Activated CD8-positive, alpha-beta memory T cell treated with anti-CD3 and anti-CD28 coated beads for 36 hours (primary cell): ENCODE results near the gene DDX56. TPM values are rescaled to one million over a fixed set of nuclear protein-coding genes. Genes with fewer than 3 reads are reported as not detected.

Experiments used
- CTCF ChIA-PET: fragments of 350-600 bp; sonication (Branson Sonifier 250); formaldehyde crosslinking; loops from one replicate; lab custom pipeline; 2021; ENCODE audit warnings: antibody characterized with exemption; lab: Charles Lee
- POLR2A ChIA-PET: fragments of 350-600 bp; sonication (Branson Sonifier 250); formaldehyde crosslinking; loops from one replicate; lab custom pipeline; 2021; ENCODE audit warnings: antibody characterized with exemption; lab: Charles Lee
- total RNA-seq, 2 experiments: library from RNA; stranded (reverse); gene quantifications; one replicate each; pipeline ENCODE4 v1.2.3, GENCODE V29; 2021

Gene DDX56
- total RNA-seq, 2 experiments from 2014 or later = 144 to 155 TPM

DNA sequence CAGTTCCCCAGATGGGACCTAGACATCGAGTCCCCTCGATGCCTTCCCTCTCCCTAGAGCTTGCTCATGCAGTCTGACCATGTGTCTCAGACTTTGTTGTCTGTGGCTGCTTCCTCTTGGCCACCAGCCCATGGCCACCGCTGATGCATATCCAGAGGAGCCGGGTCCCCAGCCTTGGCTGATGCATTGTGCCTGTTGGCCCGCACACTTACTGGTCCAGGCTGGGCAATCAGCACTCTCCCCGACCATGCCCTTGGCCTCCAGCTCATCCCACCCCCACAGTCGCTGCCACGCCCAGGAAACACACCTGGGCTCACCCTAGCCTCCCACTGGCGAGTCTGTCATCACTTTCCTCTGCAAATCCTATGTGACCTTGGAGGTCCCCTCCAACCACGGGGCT is 42.7 kb downstream of the DDX56 start:
- ChIA-PET POLR2A (no interaction called here), CTCF (no interaction called here)

GRCh38 chr7:44524811-44525388 is 48.8 kb downstream of the DDX56 start:
- CTCF ChIA-PET = no interaction called here
- POLR2A ChIA-PET = no interaction called here

GRCh38 chr7:44522315-44522714 is 51.4 kb downstream of the DDX56 start:
- CTCF ChIA-PET = interaction anchor here (1.5 kb wide), 1 partner anchor 13 kb away, joined by 5 read pairs; no protein-coding TSS in a partner anchor
- POLR2A ChIA-PET = no interaction called here

DNA sequence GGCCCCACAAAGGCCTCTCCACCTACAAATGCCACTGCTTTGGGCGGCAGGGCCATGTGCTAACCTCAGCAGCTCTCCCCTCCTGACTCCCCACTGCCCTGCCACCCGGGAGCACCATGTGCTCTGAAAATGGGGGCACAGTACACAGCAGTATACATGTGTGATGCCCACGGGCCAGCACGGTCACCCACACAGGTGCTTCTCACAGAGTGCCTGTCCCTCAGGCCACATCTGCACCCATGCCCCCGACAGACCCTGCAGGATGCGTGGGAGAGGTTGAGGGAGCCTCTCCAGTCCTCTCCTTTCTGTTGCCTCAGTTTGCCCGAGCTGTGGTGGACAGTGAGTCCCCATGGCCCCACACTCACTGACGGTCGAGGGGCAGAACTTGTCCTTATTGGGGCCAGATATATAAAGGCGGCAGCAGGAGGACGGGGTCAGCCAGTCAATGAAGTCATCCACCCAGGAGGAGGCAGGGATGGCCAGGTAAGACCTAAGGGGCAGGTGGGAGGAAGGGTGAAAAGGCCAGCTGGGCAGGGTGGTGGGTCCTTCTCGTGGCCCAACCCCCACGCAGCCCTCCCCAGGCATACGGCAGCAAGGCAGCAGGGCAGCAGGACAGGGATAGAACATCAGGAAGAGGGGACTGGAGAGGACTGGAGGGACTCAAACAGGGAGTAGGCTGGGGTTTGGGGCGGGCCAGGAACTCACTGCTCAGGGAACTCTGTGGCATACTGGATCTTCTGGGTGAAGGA is 52.2 kb downstream of the DDX56 start:
- CTCF ChIA-PET = interaction anchor here (1.5 kb wide), 1 partner anchor 14 kb away, joined by 5 read pairs; no protein-coding TSS in a partner anchor
- POLR2A ChIA-PET = no interaction called here

GRCh38 chr7:44520574-44520973 is 53.1 kb downstream of the DDX56 start:
- CTCF ChIA-PET = no interaction called here

GRCh38 chr7:44519546-44519945 is 54.2 kb downstream of the DDX56 start:
- CTCF ChIA-PET = no interaction called here
- POLR2A ChIA-PET = no interaction called here

More at GRCh38 chr7:44520574-44520973, 53.1 kb downstream of the DDX56 start:
- POLR2A ChIA-PET = no interaction called here

DNA sequence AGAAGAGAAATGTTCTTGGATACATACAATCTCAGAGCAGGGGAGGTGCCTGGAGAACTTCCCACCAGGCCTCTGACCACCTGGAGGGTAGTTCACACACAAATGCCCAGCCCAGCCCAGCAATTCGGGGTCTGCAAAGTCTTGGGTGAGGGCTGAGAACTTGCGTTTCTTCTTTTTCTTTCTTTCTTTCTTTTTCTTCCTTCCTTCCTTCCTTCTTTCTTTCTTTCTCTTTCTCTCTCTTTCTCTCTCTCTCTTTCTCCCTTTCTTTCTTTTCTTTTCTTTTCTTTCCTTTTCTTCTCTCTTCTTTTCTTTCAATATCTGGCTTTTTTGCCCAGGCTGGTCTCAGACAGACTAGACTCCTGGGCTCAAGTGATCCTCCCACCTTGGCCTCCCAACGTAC is 54.9 kb downstream of the DDX56 start:
- POLR2A ChIA-PET = no interaction called here
- CTCF ChIA-PET = no interaction called here

DNA sequence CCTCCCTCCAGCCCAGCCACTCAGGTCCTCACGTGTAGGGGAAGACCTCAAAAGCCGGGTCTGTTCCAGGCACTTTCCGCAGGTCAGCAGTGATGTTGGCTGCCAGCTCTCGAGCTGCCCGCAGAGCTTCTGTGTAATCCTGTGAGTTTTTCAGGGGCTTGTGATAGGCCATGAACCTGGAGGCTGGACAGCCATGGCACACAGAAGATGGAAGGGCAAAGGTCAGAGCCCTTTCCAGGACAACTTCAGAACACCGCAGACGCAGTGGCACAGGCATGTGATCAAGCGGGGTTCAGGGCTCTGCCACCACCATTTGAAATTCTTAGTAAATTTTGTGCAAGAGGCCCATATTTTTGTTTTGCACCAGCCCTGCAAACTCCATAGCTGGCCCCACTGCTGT is 56.5 kb downstream of the DDX56 start:
- CTCF ChIA-PET = no interaction called here
- POLR2A ChIA-PET = no interaction called here

Other genes starting within 250 kb of the DDX56 start
- gene CAMK2B, start 248.3 kb downstream of the DDX56 start, total RNA-seq = under 1 TPM; 0.17 to 0.40 TPM
- gene NUDCD3, start 83.2 kb downstream of the DDX56 start, total RNA-seq = 100 to 1,000 TPM in 1 of 2 experiments, 10 to 100 TPM in 1; 94.9 to 106 TPM
- not detected for gene NPC1L1, start 32.6 kb downstream of the DDX56 start, total RNA-seq
- 10 to 100 TPM; 78.8 to 82.0 TPM for gene TMED4, start 8.3 kb upstream of the DDX56 start, total RNA-seq
- gene OGDH, start 32.7 kb upstream of the DDX56 start, total RNA-seq = 10 to 100 TPM; 82.1 to 86.4 TPM
- 100 to 1,000 TPM; 135 to 141 TPM for gene ZMIZ2, start 174.9 kb upstream of the DDX56 start, total RNA-seq
- gene PPIA, start 222.8 kb upstream of the DDX56 start, total RNA-seq = 1,000 to 10,000 TPM; 3,204 to 3,232 TPM